GM08714 (cell line): ENCODE measurements around the gene LEPROT.
"Not testable (repeated sequence)": the region's sequence is repeated elsewhere in the genome, so short reads cannot be mapped to it uniquely, and the experiment has no call there.

Experiments
- H3K4me3 ChIP-seq: fragments of 200-500 bp; sonication (Bioruptor generic); 2 replicates; pipeline ENCODE4 v1.5.1; 2014; ENCODE audit warnings: mild to moderate bottlenecking, low read length, inconsistent platforms
- ZNF274 ChIP-seq: IDR thresholded peaks from 2 replicates; pipeline ENCODE4 v1.6.1; 2012; ENCODE audit warnings: mild to moderate bottlenecking, low read depth, low read length

The LEPROT gene

DNA sequence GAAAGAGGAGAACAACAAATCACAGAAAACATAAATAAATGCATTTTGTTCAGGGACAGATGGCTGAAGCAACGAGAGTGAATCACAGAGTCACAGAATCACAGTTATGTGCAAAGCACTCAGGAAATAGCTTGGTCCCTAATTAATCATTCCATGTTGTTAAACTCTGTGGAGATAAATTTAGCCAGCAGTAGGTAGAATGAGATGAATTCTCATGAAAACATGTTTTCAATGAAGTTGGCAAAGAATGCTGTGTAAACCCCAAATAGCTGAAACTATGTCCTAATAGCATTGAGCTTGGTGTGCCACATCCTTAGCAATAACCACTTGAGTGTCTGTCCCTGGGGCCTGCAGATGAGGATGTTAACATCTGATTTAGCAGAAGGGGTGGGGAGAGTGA is 20.4 kb downstream of the LEPROT start:
- H3K4me3 ChIP-seq: no peak overlapping the region
- no peak for TF ChIP-seq ZNF274

DNA sequence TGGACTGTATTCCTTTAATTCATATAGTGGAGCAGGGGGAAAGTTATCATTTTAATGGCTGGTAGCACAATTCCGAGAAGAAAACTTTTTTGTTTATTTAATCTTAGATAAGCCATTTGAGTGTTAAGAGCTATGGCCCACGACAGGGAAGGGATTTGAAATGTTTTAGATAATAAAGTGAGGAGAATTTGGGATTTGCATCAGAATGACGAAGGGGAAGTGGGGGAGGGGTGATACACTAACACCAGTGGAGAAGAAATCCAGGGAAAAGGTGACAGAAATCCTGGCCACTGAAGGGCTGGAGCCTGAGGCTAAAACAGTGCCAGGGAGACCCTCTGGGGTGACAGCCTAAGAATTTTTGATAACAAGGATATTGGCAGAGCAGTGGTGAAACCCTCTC is 21.0 kb downstream of the LEPROT start:
- H3K4me3 ChIP-seq: no peak overlapping the region
- TF ChIP-seq ZNF274: no peak

DNA sequence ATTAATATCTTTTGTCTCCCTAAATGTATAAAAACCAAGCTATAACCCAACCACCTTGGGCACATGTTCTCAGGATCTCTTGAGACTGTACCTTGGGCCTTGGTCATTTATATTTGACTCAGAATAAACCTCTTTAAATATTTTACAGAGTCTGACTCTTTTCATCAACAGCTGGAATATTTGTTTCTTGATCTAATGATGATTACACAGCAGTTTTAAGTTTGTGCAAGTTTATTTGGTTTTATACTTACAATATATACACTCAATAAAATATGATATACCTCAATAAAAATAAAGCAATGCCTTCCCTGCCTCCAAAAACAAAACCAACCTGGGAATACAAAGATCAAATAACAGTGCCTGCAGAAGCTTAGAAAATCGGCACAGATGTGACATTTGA is 22.0 kb downstream of the LEPROT start:
- TF ChIP-seq ZNF274: no peak
- H3K4me3 ChIP-seq: no peak overlapping the region

DNA sequence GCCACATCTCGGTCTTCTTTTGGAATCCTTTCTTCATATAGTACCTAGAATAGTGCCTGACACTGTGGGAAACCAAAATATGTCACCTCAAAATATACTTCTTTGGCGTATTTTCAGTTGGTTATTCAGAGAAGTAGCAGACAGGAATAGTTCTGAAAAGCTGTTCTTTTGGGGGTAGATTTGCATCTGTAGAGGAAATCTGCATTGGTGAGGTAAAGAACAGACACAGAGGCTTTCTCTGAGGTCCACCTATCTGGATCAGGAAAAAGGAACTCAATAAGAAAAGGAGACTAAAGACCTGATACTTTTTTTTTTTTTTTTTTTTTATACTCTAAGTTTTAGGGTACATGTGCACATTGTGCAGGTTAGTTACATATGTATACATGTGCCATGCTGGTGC is 23.2 kb downstream of the LEPROT start:
- no peak for TF ChIP-seq ZNF274
- no peak overlapping the region for H3K4me3 ChIP-seq

DNA sequence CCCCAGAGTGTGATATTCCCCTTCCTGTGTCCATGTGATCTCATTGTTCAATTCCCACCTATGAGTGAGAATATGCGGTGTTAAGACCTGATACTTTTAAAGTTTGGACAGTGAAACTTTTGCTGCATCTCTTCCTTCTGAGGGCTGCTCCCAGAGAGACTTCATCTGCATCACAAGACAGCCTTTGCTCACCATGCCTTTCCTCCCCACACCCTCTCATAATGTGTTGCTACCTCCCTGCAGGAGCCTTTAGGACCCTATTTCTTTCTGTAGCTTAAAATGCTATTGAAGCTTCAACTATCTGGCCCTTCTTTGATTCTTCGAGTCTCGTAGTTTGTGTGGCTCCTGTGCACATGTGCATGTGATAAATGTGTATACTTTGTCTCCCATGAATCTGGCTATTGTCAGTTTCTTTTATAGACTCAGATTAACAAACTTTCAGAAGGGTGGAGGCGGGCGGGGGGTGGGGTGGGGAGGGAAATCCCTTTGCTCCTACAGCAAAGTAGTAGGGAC is 23.7 kb downstream of the LEPROT start:
- TF ChIP-seq ZNF274: no peak
- no peak overlapping the region for H3K4me3 ChIP-seq

DNA sequence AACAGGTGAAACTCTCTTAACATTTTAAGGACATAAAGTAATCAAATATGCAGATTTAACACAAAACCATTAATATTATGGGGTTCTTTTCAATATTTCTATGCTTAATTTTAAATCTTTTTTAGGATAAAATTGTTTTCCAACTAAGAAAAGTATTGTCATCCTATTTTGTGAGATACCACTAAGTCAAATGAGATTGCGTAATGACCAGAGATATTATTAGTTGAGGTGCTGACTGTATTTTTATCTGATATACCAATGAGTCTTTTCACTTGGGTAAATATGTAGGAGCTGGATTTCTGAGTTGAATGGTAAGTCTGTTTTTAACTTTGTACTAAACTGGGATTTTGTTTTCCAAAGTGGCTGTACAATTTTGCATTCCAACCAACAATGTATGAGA is 25.4 kb downstream of the LEPROT start:
- no peak for TF ChIP-seq ZNF274
- no peak overlapping the region for H3K4me3 ChIP-seq

DNA sequence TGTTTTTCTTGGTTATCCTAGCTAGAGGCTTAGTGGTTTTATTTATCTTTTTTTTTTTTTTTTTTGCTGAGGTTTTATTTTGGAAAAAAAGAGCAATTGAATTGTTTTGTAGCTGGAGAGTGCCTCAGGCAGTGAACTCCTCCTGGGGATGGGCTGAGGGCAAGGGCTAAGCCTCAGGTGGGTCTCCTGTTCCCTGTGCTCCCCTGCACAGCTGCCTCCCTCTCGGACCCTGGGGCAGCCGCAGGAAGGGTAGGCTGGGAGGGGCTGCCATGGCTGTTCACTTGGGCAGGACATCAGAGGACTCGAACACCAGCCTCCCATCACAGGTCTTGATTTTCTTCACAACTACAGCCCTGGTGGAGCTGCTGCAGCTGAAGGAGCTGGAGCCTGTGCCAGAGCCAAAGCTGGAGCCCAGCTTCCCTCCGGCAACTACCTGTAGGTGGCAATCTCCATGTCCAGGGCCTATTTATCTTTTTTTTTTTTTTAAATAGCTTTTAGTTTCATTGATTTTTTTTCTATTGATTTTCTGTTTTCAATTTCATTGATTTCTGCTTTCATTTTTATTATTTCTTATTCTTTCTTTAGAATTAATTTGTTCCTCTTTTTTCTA is 28.9 kb downstream of the LEPROT start:
- no peak overlapping the region for H3K4me3 ChIP-seq
- no peak for TF ChIP-seq ZNF274

DNA sequence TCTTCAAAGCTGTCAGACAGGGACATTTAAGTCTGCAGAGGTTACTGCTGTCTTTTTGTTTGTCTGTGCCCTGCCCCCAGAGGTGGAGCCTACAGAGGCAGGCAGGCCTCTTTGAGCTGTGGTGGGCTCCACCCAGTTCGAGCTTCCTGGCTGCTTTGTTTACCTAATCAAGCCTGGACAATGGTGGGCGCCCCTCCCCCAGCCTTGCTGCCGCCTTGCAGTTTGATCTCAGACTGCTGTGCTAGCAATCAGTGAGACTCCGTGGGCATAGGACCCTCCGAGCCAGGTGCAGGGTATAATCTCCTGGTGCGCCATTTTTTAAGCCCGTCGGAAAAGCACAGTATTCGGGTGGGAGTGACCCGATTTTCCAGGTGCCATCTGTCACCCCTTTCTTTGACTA is 35.2 kb downstream of the LEPROT start:
- H3K4me3 ChIP-seq: not testable (repeated sequence)

DNA sequence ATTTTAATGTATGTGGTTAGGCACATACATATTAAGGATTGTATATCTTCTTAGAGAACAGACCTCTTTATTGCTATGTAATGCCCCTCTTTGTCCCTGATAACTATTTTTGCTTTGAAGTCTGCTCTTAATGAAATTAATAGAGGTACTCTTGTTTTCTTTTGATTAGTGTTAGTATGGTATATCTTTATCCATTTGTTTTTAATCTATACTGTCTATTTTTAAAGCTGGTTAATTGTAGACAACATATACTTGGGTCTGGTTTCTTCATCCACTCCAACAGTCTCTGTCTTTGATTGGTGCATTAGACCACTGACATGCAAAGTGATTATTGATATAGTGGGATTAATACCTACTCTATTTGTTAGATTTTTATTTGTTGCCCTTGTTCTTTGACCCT is 36.0 kb downstream of the LEPROT start:
- no peak for TF ChIP-seq ZNF274
- H3K4me3 ChIP-seq: no peak overlapping the region

DNA sequence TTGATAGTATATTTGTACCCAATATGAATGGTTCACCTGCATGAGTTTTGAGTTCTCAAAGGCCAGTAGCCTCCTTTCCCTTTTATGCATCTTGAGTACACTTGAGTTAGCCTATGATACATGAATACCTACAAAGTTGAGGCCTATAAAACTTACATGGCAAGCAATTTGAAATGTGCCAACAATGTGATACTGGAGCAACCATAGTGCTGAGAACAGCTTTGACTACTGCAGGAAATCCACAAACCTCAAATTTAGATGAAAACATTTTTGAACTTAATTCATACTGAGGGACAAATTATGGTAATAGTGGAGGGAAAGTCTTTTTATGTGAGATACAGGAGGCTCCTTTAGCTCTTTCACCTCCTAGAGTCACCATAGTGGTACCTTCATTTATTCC is 37.4 kb downstream of the LEPROT start:
- TF ChIP-seq ZNF274: no peak
- no peak overlapping the region for H3K4me3 ChIP-seq

DNA sequence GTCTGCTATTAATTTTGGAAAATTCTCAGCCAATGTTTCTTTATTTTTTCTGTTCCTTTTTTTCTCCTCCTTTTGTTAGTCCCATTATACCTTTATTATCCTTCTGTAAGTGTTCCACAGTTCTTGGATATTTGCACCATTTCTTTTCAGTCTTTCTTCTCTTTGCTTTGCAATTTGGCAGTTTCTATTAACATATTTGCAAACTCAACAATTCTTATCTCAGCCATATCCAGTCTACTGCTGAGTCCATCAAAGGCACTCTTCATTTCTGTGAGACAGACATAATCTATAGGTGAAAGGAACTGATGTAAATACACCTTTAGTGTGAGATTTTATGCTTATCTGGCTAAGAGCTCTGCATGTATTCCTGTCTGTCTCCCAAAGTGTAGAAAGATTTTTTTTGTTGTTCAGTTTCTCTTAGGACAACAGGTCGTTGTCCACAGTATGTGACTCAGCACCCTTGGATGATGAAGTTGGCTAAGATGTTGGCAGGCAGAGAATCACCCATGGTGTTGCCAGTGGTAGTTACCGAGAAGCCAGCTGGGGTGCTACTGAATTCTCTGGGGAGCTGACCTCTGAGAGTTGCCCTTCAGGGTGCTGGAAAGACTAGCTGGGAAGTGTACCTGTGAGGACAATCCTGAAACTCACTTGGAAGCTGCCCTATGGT is 38.4 kb downstream of the LEPROT start:
- H3K4me3 ChIP-seq: no peak overlapping the region
- no peak for TF ChIP-seq ZNF274

DNA sequence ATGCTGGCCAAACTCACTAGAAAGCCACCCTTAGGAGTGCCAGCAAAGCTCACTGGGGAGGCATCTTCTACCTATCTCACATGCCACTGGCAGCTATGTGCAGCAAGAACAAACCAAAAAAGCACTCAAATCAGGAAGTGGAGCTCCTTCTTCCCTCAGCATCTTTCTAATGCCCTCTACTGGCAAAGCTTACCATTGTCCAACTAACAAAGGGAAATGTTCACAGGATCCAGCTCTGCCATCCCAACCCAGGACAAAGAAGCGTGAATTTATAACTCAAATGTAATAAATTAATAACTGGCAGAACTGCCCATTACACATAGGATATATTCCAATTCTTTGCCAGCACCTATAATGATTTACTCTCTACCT is 38.9 kb downstream of the LEPROT start:
- no peak for TF ChIP-seq ZNF274

DNA sequence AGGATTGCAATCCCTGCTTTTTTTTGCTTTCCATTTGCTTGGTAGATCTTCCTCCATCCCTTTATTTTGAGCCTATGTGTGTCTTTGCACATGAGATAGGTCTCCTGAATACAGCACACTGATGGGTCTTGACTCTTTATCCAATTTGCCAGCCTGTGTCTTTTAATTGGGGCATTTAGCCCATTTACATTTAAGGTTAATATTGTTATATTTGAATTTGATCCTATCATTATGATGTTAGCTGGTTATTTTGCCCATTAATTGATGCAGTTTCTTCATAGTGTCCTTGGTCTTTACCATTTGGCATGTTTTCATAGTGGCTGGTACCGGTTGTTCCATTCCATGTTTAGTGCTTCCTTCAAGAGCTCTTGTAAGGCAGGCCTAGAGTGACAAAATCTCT is 45.4 kb downstream of the LEPROT start:
- not testable (repeated sequence) for H3K4me3 ChIP-seq

More for the DNA sequence above, 38.9 kb downstream of the LEPROT start:
- no peak overlapping the region for H3K4me3 ChIP-seq

DNA sequence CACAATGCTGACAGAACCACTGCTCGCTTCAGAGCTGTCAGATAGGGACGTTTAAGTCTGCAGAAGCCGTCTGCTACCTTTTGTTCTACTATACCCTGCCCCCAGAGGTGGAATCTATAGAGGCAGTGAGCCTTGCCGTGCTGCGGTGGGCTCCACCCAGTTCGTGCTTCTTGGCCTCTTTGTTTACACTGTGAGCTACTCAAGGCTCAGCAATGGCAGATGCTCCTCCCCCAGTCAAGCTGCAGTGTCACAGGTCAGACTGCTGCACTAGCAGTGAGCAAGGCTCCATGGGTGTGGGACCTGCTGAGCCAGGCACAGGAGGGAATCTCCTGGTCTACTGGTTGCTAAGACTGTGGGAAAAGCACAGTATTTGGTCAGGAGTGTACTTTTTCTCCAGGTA is 47.1 kb downstream of the LEPROT start:
- no peak for TF ChIP-seq ZNF274
- no peak overlapping the region for H3K4me3 ChIP-seq

DNA sequence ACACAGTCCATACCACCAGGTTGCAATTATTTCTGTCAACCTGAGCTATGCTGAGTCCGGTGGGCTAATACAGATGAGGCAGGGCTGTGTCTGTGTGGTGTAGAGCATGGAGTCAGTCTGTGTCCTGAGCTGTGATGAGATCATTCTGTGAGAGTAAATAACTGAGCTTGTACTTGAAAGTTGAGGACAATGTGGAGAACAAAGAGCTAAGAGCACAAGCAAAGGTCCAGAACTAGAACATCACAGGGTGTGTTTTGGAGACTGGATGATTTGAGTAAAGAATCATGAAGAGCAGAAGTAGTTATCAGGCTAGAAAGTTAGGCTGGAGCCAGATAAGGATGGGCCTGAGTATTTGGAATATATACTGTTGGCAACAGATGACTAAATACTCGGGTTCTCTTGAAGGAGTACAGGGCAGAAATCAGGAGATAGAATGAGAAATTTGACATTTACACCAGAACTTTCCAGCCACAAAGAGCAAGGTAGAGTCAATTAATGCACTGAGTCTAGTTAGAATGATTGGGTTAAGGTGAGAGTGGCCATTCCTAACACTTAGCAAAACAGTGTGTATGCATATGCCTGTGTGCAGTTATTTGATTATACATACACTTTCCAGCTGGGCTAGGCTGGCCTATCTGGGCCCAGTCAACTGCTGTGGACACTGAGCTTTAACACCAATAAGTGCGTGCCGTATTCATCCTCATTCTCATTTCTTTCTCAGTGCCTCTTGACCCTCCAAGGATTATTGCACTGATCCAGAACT is 48.8 kb downstream of the LEPROT start:
- no peak for TF ChIP-seq ZNF274
- H3K4me3 ChIP-seq: no peak overlapping the region
